Activated CD4-positive, CD25-positive, alpha-beta regulatory T cell treated with anti-CD3 and anti-CD28 coated beads, Interleukin-2, amount 50 U/mL, for 16 hours (primary cell): ENCODE measurements around the gene ADAMTS2.

Source experiments
- DNase-seq: peaks from one replicate; pipeline ENCODE4 v3.0.0-alpha.2; 2020; ENCODE audit warnings: low read depth, low spot score

ADAMTS2 gene

GRCh38 chr5:179124853-179125788, 220.1 kb downstream of the ADAMTS2 start:
- DNase-seq: no peak

- DNase-seq: no peak
Measured at GRCh38 chr5:179124273-179124852, 220.9 kb downstream of the ADAMTS2 start.

GRCh38 chr5:179123491-179124272, 221.6 kb downstream of the ADAMTS2 start:
- no peak for DNase-seq

GRCh38 chr5:179123109-179123426, 222.2 kb downstream of the ADAMTS2 start:
- DNase-seq: no peak

- DNase-seq: no peak
Measured at GRCh38 chr5:179122411-179123108, 222.7 kb downstream of the ADAMTS2 start.

- no peak for DNase-seq
Measured at GRCh38 chr5:179121667-179122111, 223.6 kb downstream of the ADAMTS2 start.

GRCh38 chr5:179120951-179121666, 224.2 kb downstream of the ADAMTS2 start:
- no peak for DNase-seq

- DNase-seq: no peak
Measured at GRCh38 chr5:179120421-179120861, 224.8 kb downstream of the ADAMTS2 start.

GRCh38 chr5:179119415-179120170, 225.7 kb downstream of the ADAMTS2 start:
- DNase-seq: no peak

- no peak for DNase-seq
Measured at GRCh38 chr5:179118756-179119414, 226.4 kb downstream of the ADAMTS2 start.

GRCh38 chr5:179118338-179118737, 226.9 kb downstream of the ADAMTS2 start:
- DNase-seq: no peak

GRCh38 chr5:179115845-179116524, 229.3 kb downstream of the ADAMTS2 start:
- DNase-seq: no peak

GRCh38 chr5:179115307-179115706, 230.0 kb downstream of the ADAMTS2 start:
- no peak for DNase-seq

GRCh38 chr5:179114756-179115155, 230.5 kb downstream of the ADAMTS2 start:
- DNase-seq: no peak

- DNase-seq: no peak
Measured at GRCh38 chr5:179113945-179114641, 231.2 kb downstream of the ADAMTS2 start.

GRCh38 chr5:179113143-179113530, 232.1 kb downstream of the ADAMTS2 start:
- no peak for DNase-seq

GRCh38 chr5:179112469-179113142, 232.7 kb downstream of the ADAMTS2 start:
- DNase-seq: no peak
